HCT116 (cell line): ENCODE results near the gene SHISAL1.

Experiments used
- EGR1 ChIP-seq: IDR thresholded peaks from 2 replicates; pipeline ENCODE4 v1.6.1; 2012; ENCODE audit warnings: low read depth
- EZH2 ChIP-seq: fragments of 200-600 bp; sonication (generic); IDR thresholded peaks from 2 replicates; pipeline ENCODE4 v1.6.1; 2017; ENCODE audit warnings: antibody characterized with exemption, mixed run types
- JUND ChIP-seq: IDR thresholded peaks from 2 replicates; pipeline ENCODE4 v1.6.1; 2012
- POLR2A ChIP-seq: IDR thresholded peaks from 2 replicates; pipeline ENCODE4 v1.7.0; 2011; ENCODE audit warnings: borderline replicate concordance; ENCODE audit not compliant: insufficient read depth, insufficient read length; ENCODE audit errors: extremely low read depth
- POLR2AphosphoS5 ChIP-seq: IDR thresholded peaks from 2 replicates; pipeline ENCODE4 v1.6.1; 2011; ENCODE audit warnings: mild to moderate bottlenecking, low read depth, low read length, moderate library complexity
- SP1 ChIP-seq: IDR thresholded peaks from 2 replicates; pipeline ENCODE4 v1.6.1; 2012; ENCODE audit warnings: low read depth
- TF ChIP-seq, protein P1 (sequence below), 3 experiments: fragments of 200-600 bp in 1 of 3; sonication (generic) in 1 of 3; IDR thresholded peaks in 2 of 3; conservative IDR thresholded peaks in 1 of 3; 2 replicates each; pipeline ENCODE4 v1.5.1; 2012 to 2017; ENCODE audit warnings: low read depth in 2 of 3, low read length in 2 of 3, antibody characterized with exemption in 1 of 3, borderline replicate concordance in 1 of 3, control low read depth in 1 of 3, mild to moderate bottlenecking in 1 of 3, mixed read lengths in 1 of 3, mixed run types in 1 of 3, moderate library complexity in 1 of 3; ENCODE audit not compliant: insufficient read depth in 1 of 3
- TF ChIP-seq, protein P2 (sequence below): IDR thresholded peaks from 2 replicates; pipeline ENCODE4 v1.6.1; 2012

GRCh38 chr22:44202261-44202789, 110.4 kb downstream of the SHISAL1 start:
- TF ChIP-seq, protein P1, sequence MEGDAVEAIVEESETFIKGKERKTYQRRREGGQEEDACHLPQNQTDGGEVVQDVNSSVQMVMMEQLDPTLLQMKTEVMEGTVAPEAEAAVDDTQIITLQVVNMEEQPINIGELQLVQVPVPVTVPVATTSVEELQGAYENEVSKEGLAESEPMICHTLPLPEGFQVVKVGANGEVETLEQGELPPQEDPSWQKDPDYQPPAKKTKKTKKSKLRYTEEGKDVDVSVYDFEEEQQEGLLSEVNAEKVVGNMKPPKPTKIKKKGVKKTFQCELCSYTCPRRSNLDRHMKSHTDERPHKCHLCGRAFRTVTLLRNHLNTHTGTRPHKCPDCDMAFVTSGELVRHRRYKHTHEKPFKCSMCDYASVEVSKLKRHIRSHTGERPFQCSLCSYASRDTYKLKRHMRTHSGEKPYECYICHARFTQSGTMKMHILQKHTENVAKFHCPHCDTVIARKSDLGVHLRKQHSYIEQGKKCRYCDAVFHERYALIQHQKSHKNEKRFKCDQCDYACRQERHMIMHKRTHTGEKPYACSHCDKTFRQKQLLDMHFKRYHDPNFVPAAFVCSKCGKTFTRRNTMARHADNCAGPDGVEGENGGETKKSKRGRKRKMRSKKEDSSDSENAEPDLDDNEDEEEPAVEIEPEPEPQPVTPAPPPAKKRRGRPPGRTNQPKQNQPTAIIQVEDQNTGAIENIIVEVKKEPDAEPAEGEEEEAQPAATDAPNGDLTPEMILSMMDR (IDR thresholded peaks at IDR 0.05 in 2 of 3, conservative IDR thresholded peaks at IDR 0.05 in 1 of 3; ENCODE audit: borderline replicate concordance in 1 of 3, insufficient read depth in 1 of 3, low read depth in 2 of 3, low read length in 2 of 3) = no peak
- TF ChIP-seq EGR1 = no peak
- TF ChIP-seq POLR2A = no peak
- TF ChIP-seq POLR2AphosphoS5 = no peak
- no peak for TF ChIP-seq SP1
- TF ChIP-seq, protein P2, sequence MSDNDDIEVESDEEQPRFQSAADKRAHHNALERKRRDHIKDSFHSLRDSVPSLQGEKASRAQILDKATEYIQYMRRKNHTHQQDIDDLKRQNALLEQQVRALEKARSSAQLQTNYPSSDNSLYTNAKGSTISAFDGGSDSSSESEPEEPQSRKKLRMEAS = no peak
- no peak for TF ChIP-seq JUND
- TF ChIP-seq EZH2 = no peak
